H54 (cell line): ENCODE measurements around the gene TBCB.
A peak's percentile ranks its signal among the peaks of the same experiment; 100 is the strongest.

Experiments
- DNase-seq: peaks from one replicate; pipeline ENCODE4 v3.0.0; 2011; ENCODE audit warnings: low spot score, mixed read lengths; ENCODE audit not compliant: insufficient read length
- FAIRE-seq: peaks from 3 replicates; lab custom pipeline; 2011; peaks lifted over from hg19 to GRCh38; lab: Jason Lieb, UNC
- POLR2A ChIP-seq: IDR thresholded peaks from 2 replicates; pipeline ENCODE4 v1.6.1; 2011; ENCODE audit warnings: low read depth, mild to moderate bottlenecking, low read length

TBCB gene

DNA sequence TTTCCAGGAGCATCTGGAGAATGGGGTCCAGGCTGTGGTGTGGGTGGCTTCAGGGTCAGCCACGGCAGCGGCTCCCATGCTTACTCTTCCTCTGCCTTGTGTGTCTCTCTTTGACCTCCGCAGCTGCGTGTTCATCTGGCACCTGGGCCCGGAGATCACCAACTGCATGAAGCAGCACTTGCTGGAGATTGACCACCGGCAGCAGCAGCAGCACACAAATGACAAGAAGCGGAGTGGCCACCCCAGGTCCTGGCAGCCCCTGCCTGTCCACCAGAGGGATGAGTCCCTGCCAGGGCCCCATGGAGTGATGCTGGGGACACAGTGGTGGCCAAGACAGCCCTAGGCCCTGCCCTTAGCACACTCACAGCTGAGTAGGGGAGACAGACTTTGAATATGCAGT, 22.7 kb upstream of the TBCB start:
- no peak for DNase-seq
- no peak for FAIRE-seq
- TF ChIP-seq POLR2A = no peak

GRCh38 chr19:36093146-36093662, 22.1 kb upstream of the TBCB start:
- DNase-seq = no peak
- no peak for FAIRE-seq
- TF ChIP-seq POLR2A = no peak

GRCh38 chr19:36093687-36094086, 21.6 kb upstream of the TBCB start:
- DNase-seq (no peak), FAIRE-seq (no peak)
- no peak for TF ChIP-seq POLR2A

- FAIRE-seq (no peak), DNase-seq (no peak)
- no peak for TF ChIP-seq POLR2A
Measured at GRCh38 chr19:36097036-36097435, 18.2 kb upstream of the TBCB start.

DNA sequence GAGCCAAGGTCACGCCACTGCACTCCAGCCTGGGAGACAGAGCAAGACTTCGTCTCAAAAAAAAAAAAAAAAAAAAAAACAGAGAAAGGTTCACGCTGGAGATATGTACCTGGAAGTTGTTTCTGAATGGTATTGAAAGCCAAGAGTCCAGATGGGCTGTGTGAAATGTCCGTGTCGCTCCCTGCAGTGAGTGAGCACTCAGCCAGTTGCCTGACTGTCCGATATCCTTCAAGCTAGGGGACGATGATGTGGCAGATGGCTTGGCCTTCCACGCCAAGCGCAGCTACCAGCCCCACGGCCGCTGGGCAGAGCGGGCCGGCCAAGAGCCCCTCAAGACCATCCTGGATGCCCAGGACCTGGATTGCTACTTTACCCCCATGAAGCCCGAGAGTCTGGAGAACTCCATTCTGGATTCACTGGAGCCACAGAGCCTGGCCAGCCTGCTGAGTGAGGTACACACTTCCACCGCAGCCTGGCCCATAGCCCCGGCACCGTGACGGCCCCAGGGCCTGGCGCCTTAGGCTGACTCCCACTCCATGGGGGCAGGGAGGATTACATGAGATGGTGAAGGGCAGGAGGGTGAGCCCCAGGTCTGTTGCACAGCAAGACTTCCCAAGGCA, 16.0 kb upstream of the TBCB start:
- TF ChIP-seq POLR2A = no peak
- FAIRE-seq (no peak), DNase-seq (no peak)

- FAIRE-seq (no peak), DNase-seq (no peak)
- TF ChIP-seq POLR2A = peak; percentile 11; the same call in 1 of the 2 replicates
Measured at GRCh38 chr19:36100476-36100875, 14.8 kb upstream of the TBCB start.

GRCh38 chr19:36101550-36102327, 13.5 kb upstream of the TBCB start:
- FAIRE-seq = no peak
- DNase-seq = no peak
- TF ChIP-seq POLR2A = no peak

DNA sequence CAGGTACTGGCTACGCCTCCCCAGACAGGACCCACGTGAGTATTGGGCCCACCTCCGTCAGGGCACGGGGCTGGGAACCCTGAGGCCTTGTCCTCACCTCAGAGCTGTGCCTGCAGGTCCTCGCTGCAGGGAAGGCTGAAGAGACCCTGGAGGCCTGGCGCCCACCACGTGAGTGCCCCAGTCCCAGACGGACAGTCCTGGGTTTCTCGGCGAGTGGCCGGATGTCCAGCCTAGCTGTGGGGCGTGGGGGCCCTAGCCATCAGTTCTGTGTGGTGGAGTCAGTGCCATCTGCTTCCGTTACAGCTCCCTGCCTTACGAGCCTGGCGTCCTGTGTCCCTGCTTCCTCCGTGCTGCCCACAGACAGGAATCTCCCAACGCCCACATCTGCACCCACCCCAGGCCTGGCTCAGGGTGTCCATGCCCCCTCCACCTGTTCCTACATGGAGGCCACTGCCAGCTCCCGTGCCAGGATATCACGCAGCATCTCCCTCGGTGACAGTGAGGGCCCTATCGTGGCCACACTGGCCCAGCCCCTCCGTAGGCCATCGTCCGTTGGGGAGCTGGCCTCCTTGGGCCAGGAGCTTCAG, 12.1 kb upstream of the TBCB start:
- DNase-seq (no peak), FAIRE-seq (no peak)
- no peak for TF ChIP-seq POLR2A

DNA sequence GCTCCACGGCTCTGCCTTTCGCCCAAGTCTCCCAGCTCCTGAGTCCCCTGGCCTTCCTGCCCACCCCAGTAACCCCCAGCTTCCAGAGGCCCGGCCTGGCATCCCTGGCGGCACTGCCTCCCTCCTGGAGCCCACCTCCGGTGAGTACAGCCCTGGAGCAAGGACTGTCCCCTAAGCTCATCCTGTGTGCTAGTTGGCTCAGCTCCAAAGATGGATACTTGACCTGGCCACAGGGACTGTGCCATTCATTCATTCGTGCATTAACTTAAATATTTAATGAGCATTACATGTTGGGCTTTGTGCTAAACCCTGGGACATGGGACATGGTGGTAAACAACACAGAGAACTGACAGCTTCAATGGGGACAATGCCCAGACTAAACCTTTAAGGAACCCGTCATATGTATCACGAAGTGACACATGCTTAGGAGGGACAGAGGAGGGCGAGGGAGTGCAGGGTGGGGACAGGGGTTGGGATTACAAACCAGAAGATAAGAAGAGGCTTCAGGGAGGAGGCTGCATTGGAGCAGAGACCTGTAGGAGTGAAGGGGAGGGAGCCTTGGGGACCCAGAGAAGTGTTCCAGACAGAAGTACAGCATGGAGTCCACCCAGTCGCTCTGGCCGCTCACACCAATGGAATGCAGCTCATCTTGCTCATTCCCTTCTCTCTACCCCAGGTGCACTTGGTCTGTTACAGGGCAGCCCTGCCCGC, 11.3 kb upstream of the TBCB start:
- TF ChIP-seq POLR2A = no peak

DNA sequence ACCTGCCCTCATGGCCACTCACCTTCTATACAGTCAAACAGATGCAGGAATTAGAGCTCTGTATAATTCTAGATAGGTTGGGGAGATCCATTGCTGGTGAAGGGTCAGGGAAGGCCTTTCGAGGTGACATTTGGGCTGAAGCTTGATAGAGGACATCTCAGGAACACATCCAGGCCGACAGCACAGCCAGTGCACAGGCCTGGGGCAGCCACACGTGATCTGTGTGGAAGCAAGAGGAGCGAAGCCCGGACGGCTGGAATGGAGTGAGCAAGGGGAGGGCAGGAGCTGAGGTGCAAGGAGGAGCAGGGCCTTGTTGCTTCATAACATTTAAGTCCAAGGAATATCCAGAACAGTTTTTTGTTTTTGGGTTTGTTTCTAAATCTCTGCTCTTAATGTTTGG, 8.8 kb upstream of the TBCB start:
- FAIRE-seq (no peak), DNase-seq (no peak)
- no peak for TF ChIP-seq POLR2A

More for the DNA sequence above, 11.3 kb upstream of the TBCB start:
- DNase-seq = peak; percentile 68
- FAIRE-seq = no peak

GRCh38 chr19:36106991-36107390, 8.3 kb upstream of the TBCB start:
- DNase-seq = no peak
- no peak for FAIRE-seq
- no peak for TF ChIP-seq POLR2A

- TF ChIP-seq POLR2A = no peak
- no peak for FAIRE-seq
- no peak for DNase-seq
Measured at GRCh38 chr19:36108684-36109083, 6.6 kb upstream of the TBCB start.

- TF ChIP-seq POLR2A = no peak
- DNase-seq (no peak), FAIRE-seq (no peak)
Measured at GRCh38 chr19:36110487-36111199, 4.6 kb upstream of the TBCB start, which contains the start of gene OVOL3. Gene OVOL3 (plus strand): TSS chr19:36111143. CDS start chr19:36111203, 60 bp downstream.

DNA sequence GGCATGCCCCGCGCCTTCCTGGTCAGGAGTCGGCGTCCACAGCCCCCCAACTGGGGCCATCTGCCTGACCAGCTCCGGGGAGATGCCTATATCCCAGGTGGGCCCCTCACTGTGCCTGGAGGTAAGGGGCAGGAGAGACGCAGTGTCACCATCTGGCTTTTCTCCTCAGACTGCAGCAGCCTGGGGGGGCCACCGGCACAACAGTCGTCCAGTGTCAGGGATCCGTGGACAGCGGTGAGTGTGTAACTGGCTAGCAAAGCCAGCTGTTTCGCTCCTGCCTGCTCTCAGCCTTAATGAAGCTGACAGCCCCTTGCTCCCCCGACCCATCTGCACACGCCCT, 4.1 kb upstream of the TBCB start:
- DNase-seq (no peak), FAIRE-seq (no peak)
- TF ChIP-seq POLR2A = no peak
